K562 (cell line): ENCODE results near the gene RPL7A. TPM values are rescaled to one million over a fixed set of nuclear protein-coding genes. Genes with fewer than 3 reads are reported as not detected.

Experiments used
- BRD4 ChIP-seq: fragments of 200-600 bp; sonication (generic); IDR thresholded peaks from 2 replicates; pipeline ENCODE4 v1.6.1; 2017; ENCODE audit warnings: inconsistent platforms
- C11orf30 ChIP-seq: fragments of 450-650 bp; IDR thresholded peaks from 2 replicates; pipeline ENCODE4 v1.6.1; 2016; ENCODE audit warnings: low read depth, mild to moderate bottlenecking
- CCAR2 ChIP-seq: fragments of 200-400 bp; formaldehyde crosslinking; IDR thresholded peaks from 2 replicates; pipeline ENCODE4 v1.6.1; 2017; ENCODE audit warnings: mild to moderate bottlenecking, low read depth, low read length
- DPF2 ChIP-seq: fragments of 450-650 bp; IDR thresholded peaks from 2 replicates; pipeline ENCODE4 v1.6.1; 2016
- ELF1 ChIP-seq: fragments of 200-800 bp; sonication (Bioruptor generic); IDR thresholded peaks from 2 replicates; pipeline ENCODE4 v1.6.1; 2016; ENCODE audit warnings: missing genetic modification characterization, missing compliant biosample characterization
- GABPA ChIP-seq: fragments of 200-800 bp; sonication (Bioruptor generic); conservative IDR thresholded peaks from 2 replicates; pipeline ENCODE4 v1.6.1; 2016; ENCODE audit warnings: low read depth, missing genetic modification characterization, missing compliant biosample characterization
- HDAC2 ChIP-seq: fragments of 450-650 bp; IDR thresholded peaks from 2 replicates; pipeline ENCODE4 v1.6.1; 2016; ENCODE audit warnings: mild to moderate bottlenecking
- ILK ChIP-seq: fragments of 450-650 bp; IDR thresholded peaks from 2 replicates; pipeline ENCODE4 v1.6.1; 2016; ENCODE audit warnings: missing genetic modification characterization, low read depth, mild to moderate bottlenecking, missing compliant biosample characterization, moderate library complexity, borderline replicate concordance
- L3MBTL2 ChIP-seq: fragments of 450-650 bp; IDR thresholded peaks from 2 replicates; pipeline ENCODE4 v1.6.1; 2016; ENCODE audit warnings: mild to moderate bottlenecking, moderate library complexity
- MEF2A ChIP-seq: IDR thresholded peaks from 2 replicates; pipeline ENCODE4 v1.6.1; 2011; ENCODE audit warnings: low read depth, mild to moderate bottlenecking, low read length, moderate library complexity; ENCODE audit not compliant: control insufficient read depth
- NFIC ChIP-seq: fragments of 450-650 bp; IDR thresholded peaks from 2 replicates; pipeline ENCODE4 v1.6.1; 2017; ENCODE audit warnings: mild to moderate bottlenecking, inconsistent platforms
- NFRKB ChIP-seq: fragments of 450-650 bp; IDR thresholded peaks from 2 replicates; pipeline ENCODE4 v1.6.1; 2016; ENCODE audit warnings: low read depth
- POLR2A ChIP-seq: fragments of 450-650 bp; conservative IDR thresholded peaks from 2 replicates; pipeline ENCODE4 v1.6.1; 2016
- SP2 ChIP-seq: IDR thresholded peaks from 2 replicates; pipeline ENCODE4 v1.6.1; 2011; ENCODE audit warnings: mild to moderate bottlenecking, low read depth, low read length, moderate library complexity; ENCODE audit not compliant: poor library complexity, severe bottlenecking; ENCODE audit errors: extremely low read depth
- SREBF1 ChIP-seq: fragments of 150-350 bp; IDR thresholded peaks from 2 replicates; pipeline ENCODE4 v1.6.1; 2014; ENCODE audit warnings: antibody characterized with exemption, low read depth, low read length, borderline replicate concordance
- ZC3H8 ChIP-seq: fragments of 450-650 bp; IDR thresholded peaks from 2 replicates; pipeline ENCODE4 v1.6.1; 2017
- ZFP1 ChIP-seq: fragments of 450-650 bp; formaldehyde crosslinking; IDR thresholded peaks from 2 replicates; pipeline ENCODE4 v1.4.0; 2020; ENCODE audit warnings: mild to moderate bottlenecking, mixed read lengths
- ZNF12 ChIP-seq: sonication (generic); formaldehyde crosslinking; IDR thresholded peaks from 2 replicates; pipeline ENCODE4 v1.4.0; 2020; ENCODE audit warnings: mild to moderate bottlenecking, missing genetic modification reagents
- ZNF347 ChIP-seq: fragments of 450-650 bp; formaldehyde crosslinking; IDR thresholded peaks from 2 replicates; pipeline ENCODE4 v1.4.0; 2020; ENCODE audit warnings: low read depth, mild to moderate bottlenecking, moderate library complexity
- ZNF764 ChIP-seq: fragments of 250-450 bp; sonication (Bioruptor Pico); IDR thresholded peaks from 2 replicates; pipeline ENCODE4 v1.4.0; 2020; ENCODE audit warnings: low read depth, mild to moderate bottlenecking, moderate library complexity
- polyA plus RNA-seq, 8 experiments: library from polyadenylated mRNA; depleted of rRNA in 4 of 8; stranded (reverse) in 5 of 8; unstranded in 3 of 8; fragments of >200 nt; fragmentation: Nextera tagmentation in 2 of 8; fragmentation: Illumina TruSeq in 1 of 8; extraction: Ambion mirVana in 2 of 8; extraction: Trizol in 1 of 8; gene quantifications; 2 replicates each; pipeline versions ENCODE4 v1.2.1 to v1.2.3, GENCODE V29; 2011 to 2014; ENCODE audit warnings: inconsistent platforms in 1 of 8, missing spikeins in 1 of 8
- total RNA-seq, 7 experiments: library from RNA; depleted of rRNA in 6 of 7; stranded (reverse); fragments of >200 nt in 6 of 7; fragmentation: Illumina TruSeq in 2 of 7; extraction: Trizol in 2 of 7; gene quantifications; 2 replicates each; pipeline versions ENCODE4 v1.2.1 to v1.2.3, GENCODE V29; 2011 to 2021; ENCODE audit warnings: low replicate concordance in 1 of 7
- TF ChIP-seq, protein P1 (sequence below), 3 experiments: IDR thresholded peaks in 2 of 3; conservative IDR thresholded peaks in 1 of 3; 2 replicates each; pipeline ENCODE4 v1.5.1; 2011 to 2012; ENCODE audit warnings: low read length in 3 of 3, mild to moderate bottlenecking in 3 of 3, control low read depth in 2 of 3, improper control_type of control experiment in 1 of 3, inconsistent platforms in 1 of 3, low read depth in 1 of 3, mixed read lengths in 1 of 3, moderate library complexity in 1 of 3; ENCODE audit not compliant: insufficient read depth in 2 of 3
- TF ChIP-seq, protein P2 (sequence below): fragments of 450-650 bp; formaldehyde crosslinking; IDR thresholded peaks from 2 replicates; pipeline ENCODE4 v1.4.0; 2022; ENCODE audit warnings: mild to moderate bottlenecking, moderate library complexity
- TF ChIP-seq, protein P3 (sequence below): fragments of 250-450 bp; sonication (Bioruptor Pico); IDR thresholded peaks from 2 replicates; pipeline ENCODE4 v1.8.0; 2022; ENCODE audit warnings: moderate library complexity, mild to moderate bottlenecking, inconsistent platforms
- TF ChIP-seq, protein P4 (sequence below): IDR thresholded peaks from 3 replicates; pipeline ENCODE4 v1.6.1; 2011; ENCODE audit warnings: borderline replicate concordance, mild to moderate bottlenecking, moderate library complexity; ENCODE audit not compliant: insufficient read length; ENCODE audit errors: extremely low read depth

The RPL7A gene
- total and polyA plus RNA-seq, 9 of the 15 experiments (the other 6 are each of a cell fraction or from before 2014, with no cell fraction given): 1,935 to 3,760 (median 2,652) TPM

DNA sequence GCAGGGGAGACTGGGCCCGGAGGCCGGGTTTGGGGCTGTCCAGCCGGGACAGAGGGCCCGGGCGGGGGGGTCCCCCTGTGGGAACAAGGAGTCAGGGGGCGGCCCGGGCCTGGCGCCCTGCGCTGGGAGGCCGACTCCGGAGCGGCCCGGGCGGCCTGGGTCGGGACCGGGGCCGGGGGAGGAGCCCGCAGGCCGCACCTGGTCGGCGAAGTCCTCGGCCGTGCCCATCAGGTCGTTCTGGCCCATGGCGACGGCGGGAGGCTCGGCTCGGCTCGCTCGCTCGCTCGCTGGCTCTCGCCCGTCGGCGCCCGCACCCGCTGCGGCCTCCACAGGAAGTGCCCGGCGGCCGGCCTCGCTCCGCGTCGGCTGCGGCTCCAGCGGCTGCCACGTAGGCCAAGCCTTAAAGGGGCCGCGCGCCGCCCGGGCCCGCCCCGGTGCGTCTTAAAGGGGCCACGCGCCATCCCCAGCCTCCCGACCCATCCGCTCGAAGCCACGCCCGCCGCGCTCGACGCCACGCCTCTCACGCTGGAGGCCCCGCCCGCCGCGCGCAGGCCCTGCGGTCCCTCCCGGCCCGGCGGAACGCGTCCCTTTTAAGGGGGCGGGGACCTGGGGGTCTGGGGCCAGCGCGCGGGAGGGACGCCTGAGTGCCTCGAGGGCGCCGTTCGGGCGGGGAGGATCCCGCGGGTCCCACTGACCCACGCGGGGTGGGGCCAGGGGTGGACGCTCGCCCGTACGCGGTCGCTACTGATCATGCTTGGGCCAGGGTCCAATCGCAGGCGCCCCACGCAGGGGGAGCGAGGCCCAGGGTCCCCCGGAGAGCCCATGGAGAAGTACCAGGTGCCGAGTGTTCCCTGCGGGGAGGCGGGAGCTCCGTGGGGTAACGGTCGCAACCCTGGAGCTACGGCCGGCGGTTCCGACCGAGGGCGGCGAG is 28.0 kb downstream of the RPL7A start, which contains the start of the genes STKLD1 and SURF4 (continued):
- TF ChIP-seq ELF1 (tag): peak; percentile 76
- TF ChIP-seq, protein P1, sequence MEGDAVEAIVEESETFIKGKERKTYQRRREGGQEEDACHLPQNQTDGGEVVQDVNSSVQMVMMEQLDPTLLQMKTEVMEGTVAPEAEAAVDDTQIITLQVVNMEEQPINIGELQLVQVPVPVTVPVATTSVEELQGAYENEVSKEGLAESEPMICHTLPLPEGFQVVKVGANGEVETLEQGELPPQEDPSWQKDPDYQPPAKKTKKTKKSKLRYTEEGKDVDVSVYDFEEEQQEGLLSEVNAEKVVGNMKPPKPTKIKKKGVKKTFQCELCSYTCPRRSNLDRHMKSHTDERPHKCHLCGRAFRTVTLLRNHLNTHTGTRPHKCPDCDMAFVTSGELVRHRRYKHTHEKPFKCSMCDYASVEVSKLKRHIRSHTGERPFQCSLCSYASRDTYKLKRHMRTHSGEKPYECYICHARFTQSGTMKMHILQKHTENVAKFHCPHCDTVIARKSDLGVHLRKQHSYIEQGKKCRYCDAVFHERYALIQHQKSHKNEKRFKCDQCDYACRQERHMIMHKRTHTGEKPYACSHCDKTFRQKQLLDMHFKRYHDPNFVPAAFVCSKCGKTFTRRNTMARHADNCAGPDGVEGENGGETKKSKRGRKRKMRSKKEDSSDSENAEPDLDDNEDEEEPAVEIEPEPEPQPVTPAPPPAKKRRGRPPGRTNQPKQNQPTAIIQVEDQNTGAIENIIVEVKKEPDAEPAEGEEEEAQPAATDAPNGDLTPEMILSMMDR (IDR thresholded peaks at IDR 0.05 in 2 of 3, conservative IDR thresholded peaks at IDR 0.05 in 1 of 3; ENCODE audit: insufficient read depth in 2 of 3, low read depth in 1 of 3, low read length in 3 of 3): no peak; a peak in 1 of 6 replicates
- TF ChIP-seq NFRKB: no peak
- TF ChIP-seq, protein P2, sequence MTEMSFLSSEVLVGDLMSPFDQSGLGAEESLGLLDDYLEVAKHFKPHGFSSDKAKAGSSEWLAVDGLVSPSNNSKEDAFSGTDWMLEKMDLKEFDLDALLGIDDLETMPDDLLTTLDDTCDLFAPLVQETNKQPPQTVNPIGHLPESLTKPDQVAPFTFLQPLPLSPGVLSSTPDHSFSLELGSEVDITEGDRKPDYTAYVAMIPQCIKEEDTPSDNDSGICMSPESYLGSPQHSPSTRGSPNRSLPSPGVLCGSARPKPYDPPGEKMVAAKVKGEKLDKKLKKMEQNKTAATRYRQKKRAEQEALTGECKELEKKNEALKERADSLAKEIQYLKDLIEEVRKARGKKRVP: no peak
- TF ChIP-seq SP2: no peak
- TF ChIP-seq, protein P3, sequence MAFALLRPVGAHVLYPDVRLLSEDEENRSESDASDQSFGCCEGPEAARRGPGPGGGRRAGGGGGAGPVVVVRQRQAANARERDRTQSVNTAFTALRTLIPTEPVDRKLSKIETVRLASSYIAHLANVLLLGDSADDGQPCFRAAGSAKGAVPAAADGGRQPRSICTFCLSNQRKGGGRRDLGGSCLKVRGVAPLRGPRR (CRISPR knock-in tag): no peak
- no peak for TF ChIP-seq ZC3H8
- TF ChIP-seq, protein P4, sequence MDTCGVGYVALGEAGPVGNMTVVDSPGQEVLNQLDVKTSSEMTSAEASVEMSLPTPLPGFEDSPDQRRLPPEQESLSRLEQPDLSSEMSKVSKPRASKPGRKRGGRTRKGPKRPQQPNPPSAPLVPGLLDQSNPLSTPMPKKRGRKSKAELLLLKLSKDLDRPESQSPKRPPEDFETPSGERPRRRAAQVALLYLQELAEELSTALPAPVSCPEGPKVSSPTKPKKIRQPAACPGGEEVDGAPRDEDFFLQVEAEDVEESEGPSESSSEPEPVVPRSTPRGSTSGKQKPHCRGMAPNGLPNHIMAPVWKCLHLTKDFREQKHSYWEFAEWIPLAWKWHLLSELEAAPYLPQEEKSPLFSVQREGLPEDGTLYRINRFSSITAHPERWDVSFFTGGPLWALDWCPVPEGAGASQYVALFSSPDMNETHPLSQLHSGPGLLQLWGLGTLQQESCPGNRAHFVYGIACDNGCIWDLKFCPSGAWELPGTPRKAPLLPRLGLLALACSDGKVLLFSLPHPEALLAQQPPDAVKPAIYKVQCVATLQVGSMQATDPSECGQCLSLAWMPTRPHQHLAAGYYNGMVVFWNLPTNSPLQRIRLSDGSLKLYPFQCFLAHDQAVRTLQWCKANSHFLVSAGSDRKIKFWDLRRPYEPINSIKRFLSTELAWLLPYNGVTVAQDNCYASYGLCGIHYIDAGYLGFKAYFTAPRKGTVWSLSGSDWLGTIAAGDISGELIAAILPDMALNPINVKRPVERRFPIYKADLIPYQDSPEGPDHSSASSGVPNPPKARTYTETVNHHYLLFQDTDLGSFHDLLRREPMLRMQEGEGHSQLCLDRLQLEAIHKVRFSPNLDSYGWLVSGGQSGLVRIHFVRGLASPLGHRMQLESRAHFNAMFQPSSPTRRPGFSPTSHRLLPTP: no peak
- TF ChIP-seq ZNF12 (CRISPR knock-in tag): no peak
- TF ChIP-seq ZFP1: no peak
- peak; percentile 58; the same call in 1 of the 2 replicates for TF ChIP-seq POLR2A
- peak; percentile 98 for TF ChIP-seq L3MBTL2
- TF ChIP-seq C11orf30: no peak
- TF ChIP-seq DPF2: no peak
- TF ChIP-seq HDAC2: no peak
- peak; percentile 86 for TF ChIP-seq GABPA (tag)
- no peak for TF ChIP-seq ILK
- peak; percentile 6; the same call in 1 of the 2 replicates for TF ChIP-seq NFIC
- TF ChIP-seq CCAR2: no peak
- no peak for TF ChIP-seq SREBF1
- TF ChIP-seq BRD4: no peak
- no peak for TF ChIP-seq MEF2A
- TF ChIP-seq ZNF764 (CRISPR knock-in tag): no peak
- TF ChIP-seq ZNF347: no peak
